Liver (tissue), 3 donors: ENCODE measurements around the gene ACSF2.

Experiments
- ATF3 ChIP-seq: IDR thresholded peaks from 2 replicates; pipeline ENCODE4 v1.6.1; 2016; ENCODE audit warnings: antibody characterized with exemption
- CTCF ChIP-seq: fragments of 150-350 bp; IDR thresholded peaks from 2 replicates; pipeline ENCODE4 v1.5.1; 2017; ENCODE audit warnings: improper control_type of control experiment, low read depth, low read length; ENCODE audit not compliant: missing input control
- FOXA1 ChIP-seq: IDR thresholded peaks from 2 replicates; pipeline ENCODE4 v1.6.1; 2016; ENCODE audit warnings: antibody characterized with exemption
- GABPA ChIP-seq, 2 donors: IDR thresholded peaks in 1 of 2; conservative IDR thresholded peaks in 1 of 2; 2 replicates each; pipeline ENCODE4 v1.6.1; 2016; ENCODE audit warnings: antibody characterized with exemption in 2 of 2, mild to moderate bottlenecking in 1 of 2, moderate library complexity in 1 of 2
- HNF4A ChIP-seq, 2 donors: conservative IDR thresholded peaks; 2 replicates each; pipeline ENCODE4 v1.6.1; 2016; ENCODE audit warnings: antibody characterized with exemption in 2 of 2, mild to moderate bottlenecking in 2 of 2
- JUND ChIP-seq, 2 donors: IDR thresholded peaks; 2 replicates each; pipeline ENCODE4 v1.6.1; 2016; ENCODE audit warnings: antibody characterized with exemption in 2 of 2
- NR2F2 ChIP-seq: IDR thresholded peaks from 2 replicates; pipeline ENCODE4 v1.6.1; 2016; ENCODE audit warnings: antibody characterized with exemption
- RAD21 ChIP-seq, 2 donors: IDR thresholded peaks; 2 replicates each; pipeline ENCODE4 v1.6.1; 2016; ENCODE audit warnings: antibody characterized with exemption in 2 of 2, mild to moderate bottlenecking in 2 of 2
- REST ChIP-seq: IDR thresholded peaks from 2 replicates; pipeline ENCODE4 v1.6.1; 2016; ENCODE audit warnings: antibody characterized with exemption, mild to moderate bottlenecking
- RXRA ChIP-seq, 2 donors: IDR thresholded peaks; 2 replicates each; pipeline ENCODE4 v1.6.1; 2017 to 2018; ENCODE audit warnings: antibody characterized with exemption in 2 of 2, mild to moderate bottlenecking in 1 of 2
- SP1 ChIP-seq: IDR thresholded peaks from 2 replicates; pipeline ENCODE4 v1.6.1; 2018; ENCODE audit warnings: antibody characterized with exemption, mild to moderate bottlenecking
- TAF1 ChIP-seq: conservative IDR thresholded peaks from 2 replicates; pipeline ENCODE4 v1.6.1; 2016; ENCODE audit warnings: antibody characterized with exemption, mild to moderate bottlenecking
- YY1 ChIP-seq: IDR thresholded peaks from 2 replicates; pipeline ENCODE4 v1.6.1; 2016; ENCODE audit warnings: antibody characterized with exemption, mild to moderate bottlenecking
- TF ChIP-seq, protein P1 (sequence below): IDR thresholded peaks from 2 replicates; pipeline ENCODE4 v1.6.1; 2016; ENCODE audit warnings: antibody characterized with exemption
- donor health status: healthy.
- donor health status: healthy.

- no peak for TF ChIP-seq CTCF
- TF ChIP-seq, protein P1, sequence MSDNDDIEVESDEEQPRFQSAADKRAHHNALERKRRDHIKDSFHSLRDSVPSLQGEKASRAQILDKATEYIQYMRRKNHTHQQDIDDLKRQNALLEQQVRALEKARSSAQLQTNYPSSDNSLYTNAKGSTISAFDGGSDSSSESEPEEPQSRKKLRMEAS, result no peak
- TF ChIP-seq HNF4A (conservative IDR thresholded peaks at IDR 0.05), result no peak
- TF ChIP-seq YY1, result no peak
- TF ChIP-seq SP1, result no peak
- no peak for TF ChIP-seq REST
- no peak for TF ChIP-seq TAF1
- no peak for TF ChIP-seq ATF3
- TF ChIP-seq FOXA1, result no peak
- no peak for TF ChIP-seq NR2F2
- TF ChIP-seq GABPA (IDR thresholded peaks at IDR 0.05 in 1 of 2, conservative IDR thresholded peaks at IDR 0.05 in 1 of 2), result no peak
- no peak for TF ChIP-seq RAD21 (IDR thresholded peaks at IDR 0.05)
- TF ChIP-seq JUND (IDR thresholded peaks at IDR 0.05), result no peak
- TF ChIP-seq RXRA (IDR thresholded peaks at IDR 0.05), result no peak
These were observed 73.3 kb downstream of the ACSF2 start for GRCh38 chr17:50499270-50499669.
